ENCODE measurements around the gene TNFRSF4.

DNA sequence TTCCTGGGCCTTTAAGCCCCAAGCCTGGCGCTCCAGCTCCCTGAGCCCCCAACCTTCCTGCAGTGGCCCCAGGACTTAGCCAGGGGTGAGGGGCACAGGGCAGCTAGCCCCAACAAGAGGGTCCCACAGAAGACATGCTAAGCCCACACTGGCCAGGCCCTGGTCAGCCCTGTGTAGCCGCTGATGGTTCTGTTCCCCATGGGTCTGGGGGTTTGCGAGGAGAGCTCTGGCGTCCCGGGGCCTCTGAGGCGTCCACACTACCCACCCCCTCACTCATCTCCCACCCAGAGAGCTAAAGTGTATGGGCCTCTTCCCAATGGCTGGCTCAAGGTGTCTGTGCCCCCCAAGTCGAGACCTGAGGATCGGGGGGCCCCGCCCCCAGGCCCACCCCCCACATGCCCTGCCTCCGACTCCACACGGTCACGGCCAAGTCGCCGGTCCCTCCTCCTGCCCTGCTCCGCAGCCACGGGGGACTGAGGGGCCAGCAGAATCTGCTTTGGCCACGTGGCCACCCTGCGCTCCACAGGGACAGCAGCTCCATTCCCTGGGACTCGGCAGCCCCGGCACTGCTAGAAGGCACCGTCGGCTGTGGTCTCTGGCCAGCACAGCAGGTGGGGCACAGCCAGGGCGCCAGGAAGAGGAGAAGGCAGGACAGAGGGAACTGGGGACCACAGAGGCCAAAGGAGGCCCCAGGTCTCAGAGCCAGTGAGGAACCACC, 15.4 kb downstream of the TNFRSF4 start:
- TF ChIP-seq POLR2A (IDR thresholded peaks at IDR 0.05) (no peak), POLR2AphosphoS5 (IDR thresholded peaks at IDR 0.05) (no peak)
- TF ChIP-seq, protein P1, sequence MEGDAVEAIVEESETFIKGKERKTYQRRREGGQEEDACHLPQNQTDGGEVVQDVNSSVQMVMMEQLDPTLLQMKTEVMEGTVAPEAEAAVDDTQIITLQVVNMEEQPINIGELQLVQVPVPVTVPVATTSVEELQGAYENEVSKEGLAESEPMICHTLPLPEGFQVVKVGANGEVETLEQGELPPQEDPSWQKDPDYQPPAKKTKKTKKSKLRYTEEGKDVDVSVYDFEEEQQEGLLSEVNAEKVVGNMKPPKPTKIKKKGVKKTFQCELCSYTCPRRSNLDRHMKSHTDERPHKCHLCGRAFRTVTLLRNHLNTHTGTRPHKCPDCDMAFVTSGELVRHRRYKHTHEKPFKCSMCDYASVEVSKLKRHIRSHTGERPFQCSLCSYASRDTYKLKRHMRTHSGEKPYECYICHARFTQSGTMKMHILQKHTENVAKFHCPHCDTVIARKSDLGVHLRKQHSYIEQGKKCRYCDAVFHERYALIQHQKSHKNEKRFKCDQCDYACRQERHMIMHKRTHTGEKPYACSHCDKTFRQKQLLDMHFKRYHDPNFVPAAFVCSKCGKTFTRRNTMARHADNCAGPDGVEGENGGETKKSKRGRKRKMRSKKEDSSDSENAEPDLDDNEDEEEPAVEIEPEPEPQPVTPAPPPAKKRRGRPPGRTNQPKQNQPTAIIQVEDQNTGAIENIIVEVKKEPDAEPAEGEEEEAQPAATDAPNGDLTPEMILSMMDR (IDR thresholded peaks at IDR 0.05) = no peak

Data from sigmoid colon (tissue), 4 donors.